NCI-H1930 (cell line): ENCODE data around the gene SMR3A.

Experiments used
- DNase-seq, 2 experiments: peaks; one replicate each; lab custom pipeline; 2025; lab: John Stamatoyannopoulos, UW

SMR3A gene

DNA sequence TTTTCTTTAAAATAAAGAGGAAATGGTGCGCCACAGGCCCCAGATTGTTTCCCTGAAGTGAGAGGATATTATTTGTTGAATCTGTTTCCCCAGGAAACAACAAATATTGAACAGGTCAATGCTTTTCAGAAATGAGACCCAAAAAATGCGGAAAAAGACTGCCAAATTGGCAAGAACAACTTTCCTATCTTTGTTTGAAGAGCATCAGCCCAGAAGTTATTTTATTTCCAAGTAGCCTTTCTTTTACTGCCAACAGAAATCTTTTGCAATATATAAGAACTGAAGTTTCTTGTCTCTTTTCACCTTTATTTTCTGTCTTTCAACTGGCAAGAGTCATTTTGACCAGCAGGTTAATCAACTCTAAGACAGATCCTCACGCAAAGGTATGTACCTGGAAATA lies at the start of gene SMR3A:
Gene SMR3A (plus strand): TSS at position 301 of the 400 bp plus-strand sequence. CDS start 1,356 bp downstream, outside the sequence.
- DNase-seq, result no peak

- no peak for DNase-seq
These were observed 46.8 kb upstream of the SMR3A start for GRCh38 chr4:70313736-70314135.

GRCh38 chr4:70315928-70316327 lies 44.6 kb upstream of the SMR3A start:
- no peak for DNase-seq

- no peak for DNase-seq
These were observed 34.5 kb upstream of the SMR3A start for GRCh38 chr4:70326052-70326451.

- no peak for DNase-seq
These were observed 25.9 kb upstream of the SMR3A start, which contains the start of gene CABS1 for GRCh38 chr4:70334681-70335080. CABS1 (plus strand) TSS chr4:70334981; CDS start chr4:70335040, 59 bp downstream.

DNA sequence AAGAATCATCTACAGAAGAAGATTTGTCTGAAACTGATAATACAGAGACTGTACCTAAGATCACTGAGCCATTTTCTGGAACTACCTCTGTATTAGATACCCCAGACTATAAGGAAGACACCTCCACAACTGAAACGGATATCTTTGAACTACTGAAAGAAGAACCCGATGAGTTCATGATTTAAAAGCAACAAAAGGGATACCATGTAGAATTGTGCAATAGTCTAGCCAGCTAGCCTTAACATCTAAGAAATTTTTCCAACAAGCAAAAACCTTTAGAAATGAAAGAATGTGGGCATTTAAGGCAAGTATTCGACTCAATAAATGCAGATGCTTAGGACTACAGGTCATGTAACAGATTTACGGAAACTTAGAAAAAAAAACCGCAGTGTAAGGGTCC lies 24.5 kb upstream of the SMR3A start:
- no peak for DNase-seq

- DNase-seq, result no peak
These were observed 22.6 kb upstream of the SMR3A start for GRCh38 chr4:70337886-70338420.

- no peak for DNase-seq
These were observed 4.4 kb upstream of the SMR3A start for GRCh38 chr4:70356185-70356584.

GRCh38 chr4:70359115-70359661 lies 1.4 kb upstream of the SMR3A start:
- DNase-seq, result no peak

- no peak for DNase-seq
These were observed 3.4 kb downstream of the SMR3A start for GRCh38 chr4:70364002-70364401.

GRCh38 chr4:70365479-70365878 lies 4.9 kb downstream of the SMR3A start:
- peak in 1 of 2 experiments; percentile 1 for DNase-seq

DNA sequence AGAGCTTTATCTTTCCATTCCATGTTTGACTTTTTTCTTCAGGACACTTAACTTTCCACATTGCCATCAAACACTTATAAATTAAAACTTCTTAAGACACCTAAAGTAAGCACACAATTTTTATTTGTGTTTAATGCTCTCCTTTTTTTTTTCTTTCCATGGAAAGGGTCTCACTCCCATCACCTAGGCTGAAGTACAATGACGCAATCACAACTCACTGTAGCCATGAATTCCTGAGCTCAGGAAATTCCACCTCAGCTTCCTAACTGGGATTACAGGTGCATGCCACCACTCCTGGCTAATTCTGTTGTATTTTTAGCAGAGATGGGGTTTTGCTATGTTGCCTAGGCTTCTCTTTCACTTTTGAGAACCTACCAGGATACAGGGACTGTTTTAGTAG lies 7.3 kb downstream of the SMR3A start:
- DNase-seq, result no peak

DNA sequence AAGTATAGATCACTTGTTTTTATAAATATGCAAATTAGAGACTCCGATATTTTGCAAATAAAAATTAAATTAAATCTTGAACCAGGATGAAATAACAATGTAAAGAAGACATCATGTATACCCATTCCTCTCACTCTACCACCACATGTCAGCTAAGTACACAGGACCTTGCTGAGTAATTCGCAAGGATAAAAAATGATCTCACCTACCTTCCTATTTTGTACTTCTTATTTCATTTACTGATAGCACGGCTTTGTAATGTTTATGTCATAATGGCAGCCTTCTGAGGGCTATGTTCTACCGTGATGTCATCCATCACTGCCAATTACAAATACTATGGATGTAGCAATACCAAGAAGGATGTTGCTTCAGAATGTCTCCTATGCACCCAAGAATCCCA lies 11.4 kb downstream of the SMR3A start:
- DNase-seq, result no peak

- no peak for DNase-seq
These were observed 12.2 kb downstream of the SMR3A start for GRCh38 chr4:70372760-70373159.

DNA sequence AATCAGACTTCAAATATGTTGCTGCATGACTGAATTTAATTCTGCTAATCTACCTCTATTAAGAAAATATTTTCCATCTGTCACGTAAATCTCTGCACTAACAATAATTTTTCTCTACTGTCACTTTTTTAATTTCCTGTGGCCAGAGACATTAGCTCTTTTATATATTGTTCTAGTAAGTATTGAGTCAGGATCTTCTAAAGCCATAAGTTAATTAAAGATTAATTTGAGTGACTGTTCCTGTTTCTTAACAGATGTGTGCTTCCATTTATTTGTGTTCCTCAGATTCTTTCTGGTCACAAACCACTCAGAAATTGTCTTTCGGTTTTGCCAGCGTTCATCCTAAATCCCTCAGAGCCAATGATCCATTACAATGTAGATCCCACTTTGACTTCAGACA lies 20.0 kb downstream of the SMR3A start:
- DNase-seq, result no peak

DNA sequence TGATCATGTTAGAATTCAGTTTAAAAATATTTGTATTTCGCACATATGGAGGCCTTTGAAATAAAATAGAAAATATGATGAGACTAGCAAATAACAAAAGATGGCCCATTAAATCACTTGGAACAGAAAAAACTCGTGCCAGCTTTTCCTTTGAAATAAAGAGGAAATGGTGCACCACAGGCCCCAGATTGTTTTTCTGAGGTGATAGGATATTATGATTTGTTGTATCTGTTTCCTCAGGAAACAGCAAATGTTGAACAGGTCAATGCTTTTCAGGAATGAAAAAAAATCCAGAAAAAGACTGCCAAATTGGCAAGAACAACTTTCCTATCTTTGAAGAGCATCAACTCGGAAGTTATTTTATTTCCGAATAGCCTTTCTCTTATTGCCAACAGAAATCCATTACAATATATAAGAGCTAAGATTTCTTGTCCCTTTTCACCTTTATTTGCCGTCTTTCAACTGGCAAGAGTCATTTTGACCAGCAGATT lies 22.2 kb downstream of the SMR3A start, which contains the start of gene SMR3B:
Gene SMR3B (plus strand): TSS at position 441 of the 491 bp plus-strand sequence. CDS start 1,380 bp downstream, outside the sequence.
- no peak for DNase-seq

DNA sequence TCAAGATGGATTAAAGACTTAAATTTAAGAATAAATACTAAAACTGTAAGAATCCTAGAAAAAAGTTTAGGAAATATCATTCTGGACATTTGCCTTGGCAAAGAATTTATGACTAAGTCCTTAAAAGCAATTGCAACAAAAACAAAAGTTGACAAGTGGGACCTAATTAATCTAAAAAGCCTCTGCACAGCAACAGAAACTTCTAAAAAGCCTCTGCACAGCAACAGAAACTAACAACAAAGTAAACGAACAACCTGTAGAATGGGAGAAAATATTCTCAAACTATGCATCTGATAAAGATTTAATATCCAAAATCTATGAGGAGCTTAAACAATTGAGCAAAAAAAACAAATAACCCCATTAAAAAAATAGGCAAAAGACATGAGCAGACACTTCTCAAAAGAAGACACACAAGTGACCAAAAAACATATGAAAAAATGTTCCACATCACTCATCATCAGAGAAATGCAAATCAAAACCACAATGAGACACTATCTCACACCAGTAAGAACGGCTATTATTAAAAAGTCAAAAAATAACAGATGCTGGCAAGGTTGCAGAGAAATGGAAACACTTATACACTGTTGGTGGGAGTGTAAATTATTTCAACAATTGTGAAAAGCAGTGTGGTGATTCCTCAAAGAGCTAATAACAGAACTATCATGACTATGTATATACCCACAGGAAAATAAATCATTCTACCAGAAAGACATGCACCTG lies 31.7 kb downstream of the SMR3A start:
- DNase-seq, result no peak

GRCh38 chr4:70397580-70397979 lies 37.0 kb downstream of the SMR3A start, which contains the start of gene OPRPN:
OPRPN (plus strand) TSS chr4:70397940; CDS start chr4:70399286, 1,346 bp downstream.
- no peak for DNase-seq

GRCh38 chr4:70399319-70399718 lies 38.8 kb downstream of the SMR3A start:
- no peak for DNase-seq

DNA sequence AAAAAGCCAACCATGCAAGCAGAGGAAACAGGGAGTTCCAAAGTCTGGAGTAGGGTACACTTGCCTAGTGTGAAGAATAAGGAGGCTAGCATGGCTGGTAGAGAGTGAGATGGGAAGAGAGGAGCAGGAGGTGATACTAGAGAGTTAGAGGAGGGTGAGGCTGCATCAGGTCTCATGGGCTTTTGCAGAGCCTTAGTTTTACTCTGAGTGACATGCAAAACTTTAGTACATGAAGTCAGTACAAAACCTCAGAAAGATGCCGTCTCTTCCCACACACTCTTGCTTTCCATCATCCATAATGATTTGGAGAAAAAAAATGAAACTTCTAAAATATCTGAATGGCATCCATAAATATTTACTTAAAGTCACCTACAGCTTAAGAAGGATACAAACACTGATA lies 42.2 kb downstream of the SMR3A start:
- no peak for DNase-seq

- no peak for DNase-seq
These were observed 45.2 kb downstream of the SMR3A start for GRCh38 chr4:70405765-70406164.
